RWPE1 (cell line): ENCODE data around the gene ARAP1.

Experiments
- CTCF ChIA-PET: fragments of 350-600 bp; sonication (Branson Sonifier 250); formaldehyde crosslinking; extraction: SDS; loops from one replicate; lab custom pipeline; 2021; lab: Yijun Ruan, JAX
- POLR2A ChIA-PET: fragments of 400-600 bp; formaldehyde crosslinking; extraction: SDS; loops from one replicate; lab custom pipeline; 2020; ENCODE audit warnings: antibody characterized with exemption; ENCODE audit not compliant: low non-redundant PET; lab: Yijun Ruan, JAX
- DNase-seq: peaks from one replicate; pipeline ENCODE4 v3.0.0; 2012; ENCODE audit warnings: low spot score
- H3K27ac ChIP-seq: fragments of 450-650 bp; 2 replicates; pipeline ENCODE4 v1.5.1; 2017
- CTCF ChIP-seq: fragments of 450-650 bp; conservative IDR thresholded peaks from 2 replicates; pipeline ENCODE4 v1.5.1; 2017; ENCODE audit warnings: low read depth, mild to moderate bottlenecking

ARAP1 gene

GRCh38 chr11:72652873-72653630 lies 99.2 kb downstream of the ARAP1 start:
- DNase-seq = no peak
- TF ChIP-seq CTCF = no peak
- POLR2A ChIA-PET = no interaction called here
- CTCF ChIA-PET = interaction anchor here (0.8 kb wide), 1 partner anchor 13 kb away, joined by 3 read pairs; no protein-coding TSS in a partner anchor
- H3K27ac ChIP-seq = no peak overlapping the region

DNA sequence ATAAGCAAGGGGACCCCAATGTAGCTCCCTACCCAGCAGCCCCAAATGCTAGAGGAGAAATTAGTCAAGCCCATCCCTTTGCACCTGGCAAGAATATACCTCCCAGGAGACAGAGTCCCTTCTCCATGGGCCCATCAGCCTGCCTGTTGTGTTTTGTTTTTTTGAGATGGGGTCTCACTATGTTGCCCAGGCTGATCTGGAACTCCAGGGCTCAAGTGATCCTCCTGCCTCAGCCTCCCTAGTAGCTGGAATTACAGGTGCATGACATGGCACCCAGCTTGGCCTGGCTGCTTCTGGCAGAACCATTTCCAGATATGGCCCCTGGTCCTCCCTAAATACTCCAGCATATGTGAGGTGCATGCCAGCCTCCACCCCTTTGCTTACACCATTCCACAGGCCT lies 100.1 kb downstream of the ARAP1 start:
- no peak for TF ChIP-seq CTCF
- DNase-seq = no peak
- CTCF ChIA-PET = interaction anchor here (0.8 kb wide), 1 partner anchor 13 kb away, joined by 3 read pairs; no protein-coding TSS in a partner anchor
- H3K27ac ChIP-seq = no peak overlapping the region
- POLR2A ChIA-PET = no interaction called here

- H3K27ac ChIP-seq = no peak overlapping the region
- TF ChIP-seq CTCF = no peak
- CTCF ChIA-PET = no interaction called here
- POLR2A ChIA-PET = no interaction called here
- DNase-seq = no peak
These were observed 102.8 kb downstream of the ARAP1 start for GRCh38 chr11:72649215-72649976.

- ChIA-PET CTCF (interaction anchor here (1.1 kb wide), 1 partner anchor 177 kb away, joined by 3 read pairs; no protein-coding TSS in a partner anchor), POLR2A (no interaction called here)
- no peak for TF ChIP-seq CTCF
- no peak overlapping the region for H3K27ac ChIP-seq
- no peak for DNase-seq
These were observed 103.6 kb downstream of the ARAP1 start for GRCh38 chr11:72648384-72649136.

- TF ChIP-seq CTCF = no peak
- no peak overlapping the region for H3K27ac ChIP-seq
- DNase-seq = no peak
- ChIA-PET CTCF (interaction anchor here (1.1 kb wide), 1 partner anchor 176 kb away, joined by 3 read pairs; no protein-coding TSS in a partner anchor), POLR2A (no interaction called here)
These were observed 104.3 kb downstream of the ARAP1 start for GRCh38 chr11:72647882-72648281.

DNA sequence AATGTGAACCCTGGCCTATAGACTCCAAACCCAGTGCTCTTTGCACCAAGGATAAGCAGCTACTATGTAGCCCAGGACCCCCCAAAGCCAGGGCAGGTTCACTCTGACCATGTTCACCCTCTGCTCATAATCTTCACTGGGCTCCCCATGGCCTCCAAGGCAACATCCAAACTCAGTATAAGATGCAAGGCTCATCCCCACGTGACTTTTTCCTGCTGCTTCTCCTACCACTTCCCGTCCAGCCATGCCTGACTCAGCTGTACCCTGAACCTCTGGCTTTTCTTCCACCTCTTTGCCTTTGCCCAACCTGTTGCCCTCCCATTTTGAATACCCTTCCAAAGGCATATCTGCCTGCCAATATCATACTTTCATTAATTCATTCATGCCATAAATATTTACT lies 105.7 kb downstream of the ARAP1 start:
- ChIA-PET CTCF (interaction anchor here (0.7 to 1.2 kb wide), 2 partner anchors 30 to 1087 kb away, joined by 3 to 4 read pairs; no protein-coding TSS in a partner anchor), POLR2A (no interaction called here)
- no peak overlapping the region for H3K27ac ChIP-seq
- no peak for DNase-seq
- TF ChIP-seq CTCF = no peak
